Activated CD4-positive, alpha-beta T cell treated with anti-CD3 and anti-CD28 coated beads, Interleukin-2, Interleukin-4, amounts not matched to agents 100 ng/mL and 50 ng/mL, durations not matched to agents 16 hours and 8 hours (primary cell): ENCODE results near the gene HSP90B1.

Experiments used
- DNase-seq: peaks from one replicate; pipeline ENCODE4 v3.0.0-alpha.2; 2020; ENCODE audit warnings: low spot score

HSP90B1 gene

DNA sequence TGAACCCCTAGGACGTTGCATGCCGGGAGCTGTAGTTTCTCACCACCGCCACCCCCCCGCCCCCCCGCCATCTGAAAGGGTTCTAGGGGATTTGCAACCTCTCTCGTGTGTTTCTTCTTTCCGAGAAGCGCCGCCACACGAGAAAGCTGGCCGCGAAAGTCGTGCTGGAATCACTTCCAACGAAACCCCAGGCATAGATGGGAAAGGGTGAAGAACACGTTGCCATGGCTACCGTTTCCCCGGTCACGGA is 501 bp upstream of the HSP90B1 start:
- no peak for DNase-seq

- DNase-seq = no peak
Observed at GRCh38 chr12:103930787-103931735, 851 bp downstream of the HSP90B1 start.

DNA sequence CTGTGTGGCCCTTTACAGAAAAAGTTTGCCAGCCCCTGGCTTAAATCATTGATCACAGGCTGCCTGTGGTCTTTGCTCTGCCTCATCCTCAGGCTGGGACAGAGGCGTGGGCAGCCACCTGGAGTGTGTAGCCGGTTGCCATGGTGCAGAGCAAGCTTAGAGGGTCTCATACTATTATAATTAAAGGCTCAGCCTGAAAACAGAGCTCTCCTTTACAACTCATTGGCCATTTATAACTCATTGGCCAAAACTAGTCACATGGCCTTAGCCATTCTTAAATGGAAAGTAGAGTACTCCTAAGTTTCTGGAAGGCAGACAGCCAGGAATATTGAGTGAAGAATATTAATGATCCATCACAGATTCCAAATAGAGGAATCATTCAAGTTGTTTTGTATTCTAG is 3.0 kb downstream of the HSP90B1 start:
- no peak for DNase-seq

DNA sequence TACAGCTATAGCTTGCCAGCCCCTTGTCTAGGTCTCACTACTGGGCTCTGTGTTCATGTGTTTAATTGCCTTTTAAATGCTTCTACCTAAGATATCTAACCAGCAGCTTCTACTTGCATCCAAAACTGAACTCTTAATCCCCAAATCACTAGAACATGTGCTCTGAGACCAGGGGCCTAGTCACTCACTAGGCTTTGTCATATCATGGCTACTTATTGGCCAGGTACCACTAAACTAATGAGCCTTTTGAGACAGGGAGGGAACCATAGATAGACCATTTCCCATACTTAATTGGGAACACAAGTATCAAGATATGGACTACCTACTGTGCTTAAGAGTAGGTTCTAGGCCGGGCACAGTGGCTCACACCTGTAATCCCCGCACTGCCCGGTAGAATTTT is 6.5 kb downstream of the HSP90B1 start:
- no peak for DNase-seq

DNA sequence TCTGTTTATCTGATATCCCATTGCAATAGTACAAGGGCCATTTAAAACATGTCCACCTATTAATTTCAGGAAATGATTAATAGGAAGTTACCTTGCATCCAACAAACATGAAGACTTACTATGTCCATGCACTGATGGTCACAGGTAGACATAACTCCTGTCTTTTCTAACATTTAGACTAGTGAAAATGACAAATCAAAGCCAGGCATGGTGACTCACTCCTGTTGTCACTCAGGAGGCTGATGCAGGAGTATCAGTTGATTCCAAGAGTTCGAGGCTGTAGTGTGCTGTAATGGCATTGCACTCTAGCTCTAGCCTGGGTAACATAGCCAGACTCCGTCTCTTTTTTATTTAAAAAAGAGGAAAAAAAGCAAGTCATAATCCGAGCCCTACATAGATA is 14.8 kb downstream of the HSP90B1 start:
- no peak for DNase-seq

GRCh38 chr12:103947871-103948555 is 17.8 kb downstream of the HSP90B1 start:
- DNase-seq = no peak

DNA sequence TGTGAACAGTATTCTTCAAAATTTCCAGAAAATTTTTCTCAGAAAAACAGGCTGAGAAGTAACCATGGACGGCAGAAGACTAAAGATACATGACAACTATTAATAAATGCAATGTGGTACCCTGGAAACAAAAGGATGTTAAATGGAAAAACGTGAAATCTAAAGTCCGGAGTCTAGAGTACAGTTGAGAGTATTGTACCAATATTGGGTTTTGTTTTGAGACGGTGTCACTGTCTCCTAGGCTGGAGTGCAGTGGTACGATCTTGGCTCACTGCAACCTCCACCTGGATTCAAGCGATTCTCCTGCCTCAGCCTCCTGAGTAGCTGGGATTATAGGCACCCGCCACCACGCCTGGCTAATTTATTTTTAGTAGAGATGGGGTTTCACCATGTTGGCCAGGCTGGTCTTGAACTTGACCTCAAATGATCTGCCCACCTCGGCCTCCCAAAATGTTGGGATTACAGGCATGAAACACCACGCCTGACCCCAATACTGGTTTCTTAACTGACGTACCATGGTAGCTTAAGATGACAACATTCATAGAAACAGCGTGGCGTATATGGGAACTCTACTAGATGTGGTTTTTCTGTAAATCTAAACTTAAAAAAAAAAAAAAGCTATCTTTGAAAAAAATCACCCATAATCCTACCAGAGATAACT is 18.7 kb downstream of the HSP90B1 start:
- no peak for DNase-seq

- peak; percentile 70 for DNase-seq
Observed at GRCh38 chr12:103952497-103952896, 22.3 kb downstream of the HSP90B1 start.

DNA sequence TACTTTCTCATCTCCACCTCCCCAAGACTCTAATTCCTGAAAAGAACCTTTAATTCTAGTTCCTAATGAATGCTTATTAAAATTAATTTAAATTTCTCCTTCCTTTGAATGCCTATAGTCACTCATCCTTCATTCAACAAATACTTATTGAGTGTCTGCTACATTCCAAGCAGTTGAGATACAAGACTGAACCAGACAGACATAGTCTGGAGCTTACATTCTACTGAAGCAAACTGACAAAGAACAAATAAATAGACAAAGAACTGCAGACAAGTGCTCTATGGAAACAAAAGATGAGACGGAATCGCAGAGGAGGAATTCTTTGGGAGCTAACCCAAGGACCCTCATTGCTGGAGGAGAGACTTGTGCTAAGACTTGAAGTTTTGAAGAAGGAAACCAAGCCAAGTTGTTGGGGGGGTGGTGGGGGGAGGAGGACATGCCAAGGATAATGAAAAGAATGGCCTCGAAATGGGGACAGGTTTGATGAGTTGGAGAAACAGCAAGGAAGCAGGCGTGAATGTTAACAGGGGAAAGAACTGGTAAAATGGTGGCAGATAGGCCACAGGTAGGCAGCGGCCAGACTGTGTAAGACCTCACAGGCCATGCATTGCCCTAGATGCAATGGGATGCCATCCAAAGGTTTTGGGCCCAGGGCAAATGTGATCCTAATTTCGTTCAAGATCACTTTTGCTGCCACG is 25.8 kb downstream of the HSP90B1 start:
- no peak for DNase-seq

- DNase-seq = no peak
Observed at GRCh38 chr12:103956509-103957027, 26.4 kb downstream of the HSP90B1 start.

DNA sequence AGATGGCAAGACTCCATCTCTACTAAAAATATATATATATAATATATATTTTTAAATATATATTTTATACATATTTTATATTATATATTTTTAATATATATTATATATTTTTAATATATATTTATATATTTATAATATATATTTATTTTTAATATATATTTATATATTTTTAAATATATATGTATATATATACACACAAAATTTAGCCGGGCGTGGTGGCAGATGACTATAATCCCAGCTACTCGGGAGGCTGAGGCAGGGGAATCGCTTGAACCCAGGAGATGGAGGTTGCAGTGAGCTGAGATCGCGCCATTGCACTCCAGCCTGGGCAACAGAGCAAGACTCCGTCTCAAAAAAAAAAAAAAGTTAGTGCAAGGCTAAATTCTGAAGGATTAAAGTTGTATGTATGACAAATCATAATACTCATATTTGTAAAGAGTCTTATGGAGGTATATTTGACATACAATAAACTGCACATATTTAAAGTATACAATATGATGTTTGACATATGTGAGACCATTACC is 27.7 kb downstream of the HSP90B1 start:
- no peak for DNase-seq

- no peak for DNase-seq
Observed at GRCh38 chr12:103958621-103959020, 28.4 kb downstream of the HSP90B1 start.

- DNase-seq = no peak
Observed at GRCh38 chr12:103960616-103961227, 30.5 kb downstream of the HSP90B1 start.

- DNase-seq = no peak
Observed at GRCh38 chr12:103962493-103962892, 32.3 kb downstream of the HSP90B1 start.

DNA sequence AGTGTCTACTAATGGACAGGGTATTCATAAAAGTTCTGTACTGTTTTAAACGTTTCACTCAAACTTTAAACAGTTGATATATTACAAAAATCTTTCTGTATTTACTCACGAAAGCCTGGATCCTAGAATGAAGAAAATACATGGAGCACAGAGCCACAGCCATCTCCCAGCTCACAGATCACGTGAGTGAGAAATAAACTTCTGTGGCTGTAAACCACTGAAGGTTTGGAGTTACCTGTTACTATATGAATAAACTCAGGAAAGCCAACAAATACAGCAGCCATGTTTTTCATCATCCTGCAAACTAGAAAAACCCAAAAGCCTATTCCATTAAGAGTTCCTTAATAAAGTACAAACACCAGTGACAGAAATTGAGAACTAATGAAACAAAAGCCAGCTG is 34.6 kb downstream of the HSP90B1 start:
- DNase-seq = no peak

- DNase-seq = no peak
Observed at GRCh38 chr12:103965255-103965589, 35.0 kb downstream of the HSP90B1 start.

DNA sequence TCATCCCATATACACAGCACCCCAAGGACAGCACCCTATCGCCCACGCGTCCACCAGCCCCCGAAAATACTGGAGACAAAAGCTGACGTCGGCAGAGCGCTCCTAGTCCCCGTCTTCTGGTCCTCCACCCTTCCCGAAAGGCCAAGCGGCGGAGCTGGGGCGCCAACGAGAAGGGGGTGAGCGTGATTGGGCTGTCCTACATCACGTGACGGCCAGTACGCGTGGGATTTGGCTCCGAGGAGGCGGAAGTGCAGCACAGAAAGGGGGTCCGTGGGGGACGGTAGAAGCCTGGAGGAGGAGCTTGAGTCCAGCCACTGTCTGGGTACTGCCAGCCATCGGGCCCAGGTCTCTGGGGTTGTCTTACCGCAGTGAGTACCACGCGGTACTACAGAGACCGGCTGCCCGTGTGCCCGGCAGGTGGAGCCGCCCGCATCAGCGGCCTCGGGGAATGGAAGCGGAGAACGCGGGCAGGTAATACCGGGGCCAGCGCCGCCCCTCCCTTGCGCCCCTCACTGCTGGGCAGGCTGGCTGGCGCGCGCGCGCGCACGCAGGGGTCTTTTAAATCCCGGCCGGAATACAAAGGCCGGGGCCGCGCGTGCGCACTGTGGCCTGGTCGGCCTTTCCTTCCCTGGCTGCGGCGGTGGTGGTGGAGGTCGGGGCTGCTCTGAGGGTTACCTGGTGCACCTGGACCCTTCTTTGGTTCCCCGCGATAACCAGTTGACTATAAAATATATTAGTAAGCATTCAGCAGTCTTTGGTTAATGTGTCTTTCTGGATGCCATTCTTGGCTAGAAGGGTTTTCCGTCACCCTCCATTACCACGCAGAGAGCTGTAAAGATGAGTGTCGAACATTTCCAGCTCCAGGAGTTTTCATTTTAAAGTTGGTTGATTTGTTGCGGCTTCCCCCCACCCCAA is 35.6 kb downstream of the HSP90B1 start, which contains the start of gene TDG:
Gene TDG, plus strand, starts transcription at position 283 of the 915 bp plus-strand sequence. Its CDS starts 166 bp downstream, at position 449.
- DNase-seq = peak; percentile 99

DNA sequence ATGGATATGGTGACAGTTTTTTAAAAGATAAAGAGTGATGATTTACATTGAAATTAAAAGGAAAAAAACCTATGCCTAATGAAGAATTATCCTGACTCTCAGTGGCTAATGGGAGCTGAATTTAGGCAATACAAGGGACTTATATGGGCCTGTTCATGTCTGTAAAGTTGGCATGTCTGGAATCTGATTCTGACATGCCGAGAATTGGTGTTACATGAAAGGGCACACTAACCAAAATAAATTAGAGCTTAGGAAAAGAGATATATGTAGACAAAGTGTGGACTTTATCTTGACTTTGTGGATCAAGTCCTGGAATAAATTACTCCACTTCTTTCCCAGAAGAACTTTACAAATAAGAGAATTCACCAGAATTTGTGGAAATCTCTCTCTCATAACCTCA is 36.5 kb downstream of the HSP90B1 start:
- DNase-seq = no peak

- no peak for DNase-seq
Observed at GRCh38 chr12:103969391-103969790, 39.2 kb downstream of the HSP90B1 start.

GRCh38 chr12:103973909-103974308 is 43.7 kb downstream of the HSP90B1 start:
- no peak for DNase-seq
